MM.1S (cell line): ENCODE data around the gene CCM2L.

Experiments used
- DNase-seq: peaks from one replicate; pipeline ENCODE4 v3.0.0-alpha.2; 2015
- H2AFZ ChIP-seq: fragments of 300-600 bp; sonication (generic); 2 replicates; pipeline ENCODE4 v1.6.0; 2016; ENCODE audit warnings: antibody characterized with exemption, low read length
- H3F3A ChIP-seq: fragments of 300-600 bp; sonication (generic); 2 replicates; pipeline ENCODE4 v1.6.1; 2016; ENCODE audit warnings: mild to moderate bottlenecking, antibody characterized with exemption, low read length, moderate library complexity, mixed read lengths; ENCODE audit not compliant: insufficient read depth
- H3K27ac ChIP-seq: fragments of 300-600 bp; sonication (generic); 2 replicates; pipeline ENCODE4 v1.5.1; 2016; ENCODE audit warnings: mild to moderate bottlenecking, low read length
- H3K27me3 ChIP-seq: fragments of 300-600 bp; sonication (generic); replicated peaks from 2 replicates; pipeline ENCODE4 v1.6.0; 2016; ENCODE audit warnings: low read length; ENCODE audit not compliant: insufficient read depth
- H3K36me3 ChIP-seq: fragments of 300-600 bp; sonication (generic); replicated peaks from 2 replicates; pipeline ENCODE4 v1.6.1; 2016; ENCODE audit warnings: mild to moderate bottlenecking, low read length, mixed read lengths; ENCODE audit not compliant: insufficient read depth
- H3K4me1 ChIP-seq: fragments of 300-600 bp; sonication (generic); 2 replicates; pipeline ENCODE4 v1.6.1; 2016; ENCODE audit warnings: low read length, mixed read lengths
- H3K4me2 ChIP-seq: fragments of 300-600 bp; sonication (generic); 2 replicates; pipeline ENCODE4 v1.6.0; 2016; ENCODE audit warnings: low read depth, low read length
- H3K4me3 ChIP-seq: fragments of 300-600 bp; sonication (generic); 2 replicates; pipeline ENCODE4 v1.5.1; 2016; ENCODE audit warnings: low read length, mixed read lengths
- H3K79me2 ChIP-seq: fragments of 300-600 bp; sonication (generic); 2 replicates; pipeline ENCODE4 v1.6.1; 2016; ENCODE audit warnings: mixed run types, low read length, mixed read lengths
- H3K9ac ChIP-seq: fragments of 300-600 bp; sonication (generic); 2 replicates; pipeline ENCODE4 v1.6.1; 2016; ENCODE audit warnings: low read length, mixed read lengths
- H3K9me2 ChIP-seq: fragments of 300-600 bp; sonication (generic); replicated peaks from 2 replicates; pipeline ENCODE4 v1.6.1; 2016; ENCODE audit warnings: mild to moderate bottlenecking, low read length, mixed read lengths; ENCODE audit not compliant: insufficient read depth
- H3K9me3 ChIP-seq: fragments of 300-600 bp; sonication (generic); replicated peaks from 2 replicates; pipeline ENCODE4 v1.6.1; 2016; ENCODE audit warnings: mild to moderate bottlenecking, low read length, mixed read lengths; ENCODE audit not compliant: insufficient read depth
- H4K20me1 ChIP-seq: fragments of 300-600 bp; sonication (generic); 2 replicates; pipeline ENCODE4 v1.6.1; 2016; ENCODE audit warnings: mild to moderate bottlenecking, low read length, moderate library complexity, mixed read lengths; ENCODE audit not compliant: insufficient read depth
- EZH2 ChIP-seq: fragments of 300-600 bp; sonication (generic); optimal IDR thresholded peaks from 2 replicates; pipeline ENCODE3; 2017; ENCODE audit warnings: low read depth, mild to moderate bottlenecking, antibody characterized with exemption, low read length, mixed read lengths
- EZH2phosphoT487 ChIP-seq: fragments of 300-600 bp; sonication (generic); IDR thresholded peaks from 2 replicates; pipeline ENCODE4 v1.6.1; 2018; ENCODE audit warnings: antibody characterized with exemption, low read length
- TF ChIP-seq, protein P1 (sequence below): fragments of 300-600 bp; sonication (generic); IDR thresholded peaks from 2 replicates; pipeline ENCODE4 v1.5.1; 2016; ENCODE audit warnings: antibody characterized with exemption, low read length, mixed read lengths

The CCM2L gene

DNA sequence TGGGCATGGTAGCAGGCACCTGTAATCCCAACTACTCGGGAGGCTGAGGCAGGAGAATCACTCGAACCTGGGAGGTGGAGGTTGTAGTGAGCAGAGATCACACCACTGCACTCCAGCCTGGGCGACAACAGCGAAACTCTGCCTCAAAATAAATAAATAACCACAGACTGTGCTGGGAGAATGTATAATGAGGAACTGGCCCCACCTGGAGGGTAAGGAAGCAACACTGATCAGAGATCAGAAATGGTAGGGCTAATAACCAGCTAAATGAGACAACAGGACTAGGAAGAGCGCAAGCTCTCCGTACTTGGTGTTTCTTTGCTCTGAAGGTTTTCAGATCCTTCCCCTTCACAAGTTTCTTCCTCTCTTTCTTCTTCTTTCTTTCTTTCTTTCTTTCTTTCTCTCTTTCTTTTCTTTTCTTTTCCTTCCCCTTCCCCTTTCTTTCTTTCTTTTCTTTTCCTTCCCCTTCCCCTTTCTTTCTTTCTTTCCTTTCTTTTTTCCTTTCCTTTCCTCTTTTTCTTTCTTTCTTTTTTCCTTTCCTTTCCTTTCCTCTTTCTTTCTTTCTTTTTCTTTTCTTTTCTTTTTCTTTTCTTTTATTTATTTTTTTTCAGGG is 14.6 kb downstream of the CCM2L start:
- no peaks in the 10 kb centered on the region for H3K79me2 ChIP-seq
- H3K9me3 ChIP-seq: no peaks in the 10 kb centered on the region
- no peak for TF ChIP-seq EZH2
- TF ChIP-seq EZH2phosphoT487: no peak
- TF ChIP-seq, protein P1, sequence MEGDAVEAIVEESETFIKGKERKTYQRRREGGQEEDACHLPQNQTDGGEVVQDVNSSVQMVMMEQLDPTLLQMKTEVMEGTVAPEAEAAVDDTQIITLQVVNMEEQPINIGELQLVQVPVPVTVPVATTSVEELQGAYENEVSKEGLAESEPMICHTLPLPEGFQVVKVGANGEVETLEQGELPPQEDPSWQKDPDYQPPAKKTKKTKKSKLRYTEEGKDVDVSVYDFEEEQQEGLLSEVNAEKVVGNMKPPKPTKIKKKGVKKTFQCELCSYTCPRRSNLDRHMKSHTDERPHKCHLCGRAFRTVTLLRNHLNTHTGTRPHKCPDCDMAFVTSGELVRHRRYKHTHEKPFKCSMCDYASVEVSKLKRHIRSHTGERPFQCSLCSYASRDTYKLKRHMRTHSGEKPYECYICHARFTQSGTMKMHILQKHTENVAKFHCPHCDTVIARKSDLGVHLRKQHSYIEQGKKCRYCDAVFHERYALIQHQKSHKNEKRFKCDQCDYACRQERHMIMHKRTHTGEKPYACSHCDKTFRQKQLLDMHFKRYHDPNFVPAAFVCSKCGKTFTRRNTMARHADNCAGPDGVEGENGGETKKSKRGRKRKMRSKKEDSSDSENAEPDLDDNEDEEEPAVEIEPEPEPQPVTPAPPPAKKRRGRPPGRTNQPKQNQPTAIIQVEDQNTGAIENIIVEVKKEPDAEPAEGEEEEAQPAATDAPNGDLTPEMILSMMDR: no peak
- H2AFZ ChIP-seq: no peak overlapping the region
- no peaks in the 10 kb centered on the region for H3K9me2 ChIP-seq
- H4K20me1 ChIP-seq: no peaks in the 10 kb centered on the region
- H3F3A ChIP-seq: no peaks in the 10 kb centered on the region
- peaks cover 81% of the 10 kb centered on the region for H3K27me3 ChIP-seq
- H3K4me2 ChIP-seq: no peak overlapping the region
- peaks cover 1% of the 10 kb centered on the region; the same call in 1 of the 2 replicates for H3K4me1 ChIP-seq
- H3K4me3 ChIP-seq: no peak overlapping the region
- no peak overlapping the region for H3K9ac ChIP-seq
- H3K27ac ChIP-seq: no peak overlapping the region
- DNase-seq: no peak
- H3K36me3 ChIP-seq: no peaks in the 10 kb centered on the region

DNA sequence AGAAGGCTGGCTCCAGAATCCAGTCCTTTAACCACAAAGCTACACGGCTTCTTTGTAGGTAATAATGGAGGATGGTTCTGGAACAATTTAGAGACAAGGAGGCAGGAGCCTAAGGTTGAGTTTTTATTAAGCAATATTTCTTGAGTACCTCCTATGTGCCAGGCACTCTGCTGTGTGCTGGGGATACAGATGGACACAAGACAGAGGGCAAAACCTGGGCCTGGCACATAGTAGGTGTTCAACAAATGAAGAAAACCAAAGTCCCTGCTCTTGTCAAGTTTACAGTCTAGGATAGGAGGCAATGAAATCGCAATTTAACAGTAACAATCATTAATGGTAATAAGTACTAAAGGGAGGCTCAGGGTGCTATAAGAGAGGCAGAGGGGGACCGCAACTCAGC is 17.4 kb downstream of the CCM2L start:
- H4K20me1 ChIP-seq: no peaks in the 10 kb centered on the region
- peaks cover 74% of the 10 kb centered on the region for H3K27me3 ChIP-seq
- no peaks in the 10 kb centered on the region for H3K9me3 ChIP-seq
- H3K9me2 ChIP-seq: no peaks in the 10 kb centered on the region
- no peak overlapping the region for H3K4me3 ChIP-seq
- no peak for DNase-seq
- no peak overlapping the region for H3K27ac ChIP-seq
- no peaks in the 10 kb centered on the region for H3K36me3 ChIP-seq
- no peaks in the 10 kb centered on the region for H3K79me2 ChIP-seq
- no peaks in the 10 kb centered on the region for H3F3A ChIP-seq
- no peak overlapping the region for H2AFZ ChIP-seq
- no peaks in the 10 kb centered on the region for H3K4me1 ChIP-seq
- no peak overlapping the region for H3K9ac ChIP-seq
- no peak overlapping the region for H3K4me2 ChIP-seq
- TF ChIP-seq EZH2phosphoT487: no peak
- TF ChIP-seq, protein P1: no peak
- TF ChIP-seq EZH2: no peak

DNA sequence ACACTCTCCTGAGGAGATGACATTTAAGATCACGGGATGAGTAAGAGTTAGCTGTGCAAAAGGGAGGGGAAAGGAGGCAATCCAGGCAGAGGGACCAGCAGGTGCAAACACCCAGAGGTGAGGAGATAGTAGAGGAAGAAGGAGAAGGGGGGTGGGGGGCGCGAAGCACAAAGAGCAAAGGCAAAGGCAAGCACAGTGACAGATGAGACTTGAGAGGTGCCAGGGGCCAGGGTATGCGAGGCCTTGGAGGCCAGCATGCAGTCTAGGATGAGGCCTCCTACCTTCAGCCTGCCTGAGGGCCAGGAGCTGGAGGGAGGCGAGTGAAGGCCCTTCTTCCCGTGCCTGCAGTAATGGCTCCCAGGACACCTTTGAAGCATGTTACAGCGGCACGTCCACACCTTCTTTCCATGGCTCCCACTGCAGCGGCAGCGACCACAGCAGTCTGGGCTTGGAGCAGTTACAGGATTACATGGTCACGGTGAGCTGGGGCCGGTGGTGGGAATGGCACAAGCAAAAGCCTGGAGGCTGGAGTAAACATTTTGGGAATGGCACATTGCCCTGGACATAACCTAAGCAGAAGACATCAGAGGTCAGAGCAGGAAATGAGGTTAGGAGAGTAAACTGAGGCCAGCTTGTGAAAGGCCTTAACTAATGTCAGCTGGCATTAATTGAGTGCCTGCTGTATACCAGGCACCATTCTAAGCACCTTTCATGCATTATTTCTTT is 18.6 kb downstream of the CCM2L start:
- Histone ChIP-seq H2AFZ (no peak overlapping the region), H3F3A (no peaks in the 10 kb centered on the region), H3K27me3 (peaks cover 76% of the 10 kb centered on the region), H3K9ac (no peak overlapping the region), H3K4me3 (no peak overlapping the region), H3K4me1 (no peaks in the 10 kb centered on the region), H4K20me1 (no peaks in the 10 kb centered on the region), H3K36me3 (no peaks in the 10 kb centered on the region), H3K4me2 (no peak overlapping the region), H3K79me2 (no peaks in the 10 kb centered on the region), H3K9me2 (no peaks in the 10 kb centered on the region), H3K9me3 (no peaks in the 10 kb centered on the region), H3K27ac (no peak overlapping the region)
- no peak for DNase-seq
- no peak for TF ChIP-seq EZH2phosphoT487
- TF ChIP-seq, protein P1: no peak
- TF ChIP-seq EZH2: no peak
